HG03175 (cell line): Measurements from ENCODE around the gene NKAIN2.

ENCODE experiments used
- ATAC-seq: cut with Tn5 transposase; IDR thresholded peaks from one replicate; pipeline ENCODE4 v1.9.1; 2021; ENCODE audit warnings: mild to moderate bottlenecking, moderate library complexity; ENCODE audit not compliant: unreplicated experiment

Gene NKAIN2

GRCh38 chr6:124022641-124023040 is 219.0 kb downstream of the NKAIN2 start:
- no peak for ATAC-seq

- no peak for ATAC-seq
Measured at GRCh38 chr6:124026694-124027093, 223.0 kb downstream of the NKAIN2 start.

- no peak for ATAC-seq
Measured at GRCh38 chr6:124027392-124027791, 223.7 kb downstream of the NKAIN2 start.

- no peak for ATAC-seq
Measured at GRCh38 chr6:124028117-124028516, 224.5 kb downstream of the NKAIN2 start.

- ATAC-seq = no peak
Measured at GRCh38 chr6:124029567-124029966, 225.9 kb downstream of the NKAIN2 start.

GRCh38 chr6:124033501-124033900 is 229.8 kb downstream of the NKAIN2 start:
- ATAC-seq = no peak

GRCh38 chr6:124036384-124036783 is 232.7 kb downstream of the NKAIN2 start:
- ATAC-seq = no peak

GRCh38 chr6:124040655-124041054 is 237.0 kb downstream of the NKAIN2 start:
- ATAC-seq = peak; percentile 84

GRCh38 chr6:124052120-124052519 is 248.5 kb downstream of the NKAIN2 start:
- ATAC-seq = no peak

- ATAC-seq = no peak
Measured at GRCh38 chr6:124053315-124053714, 249.7 kb downstream of the NKAIN2 start.

- ATAC-seq = no peak
Measured at GRCh38 chr6:124054034-124054433, 250.4 kb downstream of the NKAIN2 start.

- ATAC-seq = no peak
Measured at GRCh38 chr6:124055395-124055794, 251.7 kb downstream of the NKAIN2 start.

GRCh38 chr6:124055963-124056362 is 252.3 kb downstream of the NKAIN2 start:
- no peak for ATAC-seq

- no peak for ATAC-seq
Measured at GRCh38 chr6:124056407-124057334, 253.0 kb downstream of the NKAIN2 start.

- no peak for ATAC-seq
Measured at GRCh38 chr6:124057461-124057860, 253.8 kb downstream of the NKAIN2 start.

- ATAC-seq = no peak
Measured at GRCh38 chr6:124064317-124065113, 260.9 kb downstream of the NKAIN2 start.

GRCh38 chr6:124066269-124066668 is 262.6 kb downstream of the NKAIN2 start:
- no peak for ATAC-seq

GRCh38 chr6:124066946-124067552 is 263.4 kb downstream of the NKAIN2 start:
- no peak for ATAC-seq

GRCh38 chr6:124069230-124069950 is 265.7 kb downstream of the NKAIN2 start:
- no peak for ATAC-seq

- ATAC-seq = no peak
Measured at GRCh38 chr6:124073021-124073420, 269.4 kb downstream of the NKAIN2 start.
